Neural progenitor cell (in vitro differentiated cells): ENCODE data around the gene CYP2F1. TPM values are rescaled to one million over a fixed set of nuclear protein-coding genes. Genes with fewer than 3 reads are reported as not detected.
A peak's percentile ranks its signal among the peaks of the same experiment; 100 is the strongest.

Source experiments
- DNase-seq: peaks from one replicate; pipeline ENCODE4 v3.0.0-alpha.2; 2016; ENCODE audit warnings: low spot score
- H2AFZ ChIP-seq: fragments of 200-600 bp; sonication (generic); replicated peaks from 2 replicates; pipeline ENCODE4 v1.6.1; 2016; ENCODE audit warnings: antibody characterized with exemption
- H3F3A ChIP-seq: fragments of 200-600 bp; sonication (generic); 2 replicates; pipeline ENCODE4 v1.6.1; 2016; ENCODE audit warnings: antibody characterized with exemption, low read depth
- H3K27ac ChIP-seq: fragments of 200-600 bp; sonication (generic); 2 replicates; pipeline ENCODE4 v1.5.1; 2016; ENCODE audit warnings: mild to moderate bottlenecking
- H3K27me3 ChIP-seq: fragments of 200-600 bp; sonication (generic); 2 replicates; pipeline ENCODE4 v1.6.1; 2016; ENCODE audit warnings: mild to moderate bottlenecking, moderate library complexity
- H3K36me3 ChIP-seq: fragments of 200-600 bp; sonication (generic); 2 replicates; pipeline ENCODE4 v1.5.1; 2016
- H3K4me1 ChIP-seq: fragments of 200-600 bp; sonication (generic); 2 replicates; pipeline ENCODE4 v1.6.1; 2016; ENCODE audit warnings: mixed run types
- H3K4me2 ChIP-seq: fragments of 200-600 bp; sonication (generic); 2 replicates; pipeline ENCODE4 v1.6.1; 2016
- H3K4me3 ChIP-seq: fragments of 200-600 bp; sonication (generic); 2 replicates; pipeline ENCODE4 v1.5.1; 2016
- H3K79me2 ChIP-seq: fragments of 200-600 bp; sonication (generic); 2 replicates; pipeline ENCODE4 v1.6.1; 2016; ENCODE audit warnings: low read depth
- H3K9ac ChIP-seq: fragments of 200-600 bp; sonication (generic); 2 replicates; pipeline ENCODE4 v1.6.1; 2016
- H3K9me3 ChIP-seq: fragments of 200-600 bp; sonication (generic); 2 replicates; pipeline ENCODE4 v1.5.1; 2016; ENCODE audit warnings: low read depth
- H4K20me1 ChIP-seq: fragments of 200-600 bp; sonication (generic); 2 replicates; pipeline ENCODE4 v1.6.1; 2016; ENCODE audit warnings: low read depth
- H3K27ac Mint-ChIP-seq: 3 replicates; pipeline ENCODE4 v1.8.0; 2021; ENCODE audit warnings: mixed read lengths
- H3K27me3 Mint-ChIP-seq: 2 replicates; pipeline ENCODE4 v1.8.0; 2022; ENCODE audit warnings: low read depth, mild to moderate bottlenecking, inconsistent platforms, moderate library complexity, mixed read lengths; ENCODE audit not compliant: insufficient read depth
- H3K36me3 Mint-ChIP-seq: 3 replicates; pipeline ENCODE4 v1.8.0; 2021; ENCODE audit warnings: mixed read lengths
- H3K4me1 Mint-ChIP-seq: 3 replicates; pipeline ENCODE4 v1.8.0; 2021; ENCODE audit warnings: mixed read lengths
- H3K4me3 Mint-ChIP-seq: 3 replicates; pipeline ENCODE4 v1.8.0; 2021; ENCODE audit warnings: mild to moderate bottlenecking, moderate library complexity, mixed read lengths
- H3K9me3 Mint-ChIP-seq: 3 replicates; pipeline ENCODE4 v1.8.0; 2020; ENCODE audit warnings: mixed read lengths
- CTCF ChIP-seq: fragments of 200-600 bp; sonication (generic); IDR thresholded peaks from 2 replicates; pipeline ENCODE4 v1.5.1; 2017; ENCODE audit warnings: antibody characterized with exemption, mild to moderate bottlenecking
- EZH2 ChIP-seq: fragments of 200-600 bp; sonication (generic); IDR thresholded peaks from 2 replicates; pipeline ENCODE4 v1.6.1; 2017; ENCODE audit warnings: antibody characterized with exemption, mild to moderate bottlenecking, moderate library complexity
- EZH2phosphoT487 ChIP-seq: fragments of 200-600 bp; sonication (generic); IDR thresholded peaks from 2 replicates; pipeline ENCODE4 v1.6.1; 2017; ENCODE audit warnings: antibody characterized with exemption
- total RNA-seq: library from RNA; depleted of rRNA; stranded (reverse); fragments of >200 nt; gene quantifications from 2 replicates; pipeline ENCODE4 v1.2.3, GENCODE V29; 2015; ENCODE audit warnings: low replicate concordance

CYP2F1 gene
- total RNA-seq, result not detected in 2 replicates

GRCh38 chr19:41114132-41114531, at the start of gene CYP2F1:
CYP2F1 (plus strand) TSS chr19:41114432; CDS start chr19:41116189, 1,757 bp downstream.
- Histone ChIP-seq H3K9me3 (no peaks in the 10 kb centered on the region), H3K79me2 (no peaks in the 10 kb centered on the region), H4K20me1 (no peaks in the 10 kb centered on the region), H3K36me3 (no peaks in the 10 kb centered on the region), H3K4me3 (no peak within 1 kb of the TSS), H3K9ac (no peak within 1 kb of the TSS), H3K4me2 (no peak within 1 kb of the TSS), H2AFZ (no peak within 1 kb of the TSS), H3K27me3 (no peaks in the 10 kb centered on the region), H3K4me1 (no peaks in the 10 kb centered on the region), H3K27ac (no peak within 1 kb of the TSS), H3F3A (no peaks in the 10 kb centered on the region)
- Mint-ChIP-seq H3K27me3 (peaks cover 11% of the 10 kb centered on the region), H3K27ac (no peak within 1 kb of the TSS), H3K4me1 (no peaks in the 10 kb centered on the region), H3K36me3 (no peaks in the 10 kb centered on the region), H3K4me3 (no peak within 1 kb of the TSS), H3K9me3 (peaks cover 14% of the 10 kb centered on the region)
- TF ChIP-seq EZH2 (no peak), CTCF (no peak), EZH2phosphoT487 (no peak)
- DNase-seq, result no peak

GRCh38 chr19:41064974-41065569, 49.2 kb upstream of the CYP2F1 start:
- Histone ChIP-seq H3K27me3 (no peaks in the 10 kb centered on the region), H2AFZ (peak overlapping the region; percentile 93), H3K36me3 (no peaks in the 10 kb centered on the region), H4K20me1 (no peaks in the 10 kb centered on the region), H3F3A (no peaks in the 10 kb centered on the region), H3K9me3 (no peaks in the 10 kb centered on the region), H3K4me2 (peak overlapping the region; percentile 38), H3K4me3 (no peak overlapping the region), H3K9ac (no peak overlapping the region), H3K79me2 (no peaks in the 10 kb centered on the region), H3K4me1 (no peaks in the 10 kb centered on the region), H3K27ac (no peak overlapping the region)
- TF ChIP-seq EZH2phosphoT487 (no peak), EZH2 (no peak), CTCF (no peak)
- peak; percentile 38 for DNase-seq
- H3K4me1 Mint-ChIP-seq, result no peaks in the 10 kb centered on the region
- H3K9me3 Mint-ChIP-seq, result no peaks in the 10 kb centered on the region
- H3K27me3 Mint-ChIP-seq, result peaks cover 6% of the 10 kb centered on the region
- no peak overlapping the region for H3K4me3 Mint-ChIP-seq
- H3K36me3 Mint-ChIP-seq, result no peaks in the 10 kb centered on the region
- H3K27ac Mint-ChIP-seq, result no peak overlapping the region

- no peak overlapping the region for H2AFZ ChIP-seq
- no peak overlapping the region for H3K4me3 Mint-ChIP-seq
- no peaks in the 10 kb centered on the region for H4K20me1 ChIP-seq
- H3K4me1 ChIP-seq, result no peaks in the 10 kb centered on the region
- no peak overlapping the region for H3K27ac Mint-ChIP-seq
- H3K9me3 ChIP-seq, result no peaks in the 10 kb centered on the region
- H3K79me2 ChIP-seq, result no peaks in the 10 kb centered on the region
- no peaks in the 10 kb centered on the region for H3K36me3 ChIP-seq
- peaks cover 2% of the 10 kb centered on the region for H3K9me3 Mint-ChIP-seq
- no peaks in the 10 kb centered on the region for H3K27me3 ChIP-seq
- no peak overlapping the region for H3K9ac ChIP-seq
- H3K36me3 Mint-ChIP-seq, result no peaks in the 10 kb centered on the region
- no peak for DNase-seq
- no peak for TF ChIP-seq CTCF
- no peak for TF ChIP-seq EZH2phosphoT487
- no peak for TF ChIP-seq EZH2
- peaks cover 3% of the 10 kb centered on the region for H3K27me3 Mint-ChIP-seq
- no peak overlapping the region for H3K4me3 ChIP-seq
- H3K27ac ChIP-seq, result no peak overlapping the region
- no peaks in the 10 kb centered on the region for H3F3A ChIP-seq
- no peaks in the 10 kb centered on the region for H3K4me1 Mint-ChIP-seq
- H3K4me2 ChIP-seq, result no peak overlapping the region
These were observed 37.9 kb upstream of the CYP2F1 start for GRCh38 chr19:41076286-41076685.
